ENCODE measurements around the gene PRR20G. TPM values are rescaled to one million over a fixed set of nuclear protein-coding genes. Genes with fewer than 3 reads are reported as not detected.

Gene PRR20G
- total and polyA plus RNA-seq, 2 of the 8 experiments (the other 6 are each of a cell fraction or from before 2014, with no cell fraction given) = 0.24 TPM; not detected in 1

DNA sequence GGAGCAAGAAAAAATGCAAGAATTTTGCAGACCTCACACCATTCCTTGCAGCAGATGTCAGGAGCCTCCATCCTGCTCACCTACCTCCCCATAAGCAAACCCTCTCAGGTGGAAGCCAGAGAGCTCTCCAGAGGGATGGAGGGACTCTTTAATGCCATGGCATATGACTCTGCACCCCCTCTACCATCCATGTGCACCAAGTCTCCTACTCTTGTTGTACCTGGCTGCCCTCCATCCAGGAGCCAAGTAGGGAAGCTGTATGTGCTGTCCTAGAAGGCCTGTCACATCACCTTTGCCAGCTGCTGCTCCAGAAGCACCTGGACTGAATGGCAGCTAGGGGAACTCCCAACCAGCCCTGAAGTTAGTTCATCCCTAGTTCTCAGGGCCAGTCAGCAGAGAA, 38.5 kb upstream of the PRR20G start:
- Histone ChIP-seq H2BK5ac (ENCODE audit: low read depth, low read length) (no peak overlapping the region), H3K23ac (ENCODE audit: insufficient read length) (no peak overlapping the region), H3K4me3 (ENCODE audit: extremely low read depth in 1 of 4, insufficient read depth in 2 of 4, low read depth in 3 of 4, low read length in 4 of 4) (no peak overlapping the region), H2AK5ac (ENCODE audit: low read depth, low read length) (no peak overlapping the region), H4K91ac (replicated peaks; ENCODE audit: insufficient read length, low read length) (no peak overlapping the region), H3K4ac (replicated peaks; ENCODE audit: insufficient read length, low read depth, low read length) (no peak overlapping the region), H3K56ac (replicated peaks; ENCODE audit: insufficient read length, low read depth, low read length) (no peak overlapping the region), H3K18ac (ENCODE audit: extremely low read depth, low read length) (no peak overlapping the region), H4K5ac (ENCODE audit: insufficient read length, low read depth, low read length) (no peak overlapping the region), H3K79me1 (ENCODE audit: low read depth, low read length) (no peaks in the 10 kb centered on the region), H3K79me2 (ENCODE audit: control insufficient read depth in 1 of 2, insufficient read depth in 2 of 2, low read length in 2 of 2) (no peaks in the 10 kb centered on the region), H2AFZ (ENCODE audit: low read length) (no peak overlapping the region), H3K9ac (replicated peaks in 1 of 4; ENCODE audit: extremely low read depth in 1 of 4, low read depth in 3 of 4, low read length in 3 of 4) (no peak overlapping the region), H2BK12ac (ENCODE audit: low read depth, low read length) (no peak overlapping the region), H3K27ac (ENCODE audit: low read depth, low read length) (no peak overlapping the region), H3K9me3 (ENCODE audit: insufficient read depth in 2 of 2, low read depth in 1 of 2, low read length in 1 of 2) (peaks cover 3 to 6% of the 10 kb centered on the region in 2 experiments; a peak in 2 of 4 replicates), H3K27me3 (replicated peaks in 1 of 4; ENCODE audit: control insufficient read depth in 3 of 4, extremely low read depth in 1 of 4, insufficient read depth in 3 of 4, low read length in 3 of 4) (no peaks in the 10 kb centered on the region), H3K36me3 (ENCODE audit: control insufficient read depth in 2 of 4, insufficient read depth in 4 of 4, low read length in 3 of 4) (no peaks in the 10 kb centered on the region), H2BK15ac (ENCODE audit: low read length) (no peak overlapping the region), H3K4me2 (ENCODE audit: insufficient read depth in 1 of 2, low read depth in 2 of 2, low read length in 2 of 2) (no peak overlapping the region), H3K23me2 (ENCODE audit: low read depth, low read length) (peaks cover 2% of the 10 kb centered on the region; the same call in 1 of the 2 replicates), H4K20me1 (replicated peaks in 1 of 2; ENCODE audit: control insufficient read depth in 1 of 2, insufficient read depth in 2 of 2, low read length in 2 of 2) (no peaks in the 10 kb centered on the region), H3K14ac (ENCODE audit: insufficient read length) (no peak overlapping the region), H2BK20ac (ENCODE audit: low read length) (no peak overlapping the region), H2BK120ac (replicated peaks; ENCODE audit: low read depth, low read length) (no peak overlapping the region), H3K4me1 (replicated peaks in 1 of 4; ENCODE audit: control insufficient read depth in 3 of 4, insufficient read depth in 4 of 4, low read length in 3 of 4) (no peaks in the 10 kb centered on the region), H4K8ac (ENCODE audit: extremely low read depth, insufficient read depth, low read length) (no peak overlapping the region)
- no peak for TF ChIP-seq HDAC6 (IDR thresholded peaks at IDR 0.05; ENCODE audit: low read depth, low read length)
- TF ChIP-seq TAF7 (optimal IDR thresholded peaks at IDR 0.05; ENCODE audit: borderline replicate concordance, low read depth, low read length) = no peak
- TF ChIP-seq, protein P1, sequence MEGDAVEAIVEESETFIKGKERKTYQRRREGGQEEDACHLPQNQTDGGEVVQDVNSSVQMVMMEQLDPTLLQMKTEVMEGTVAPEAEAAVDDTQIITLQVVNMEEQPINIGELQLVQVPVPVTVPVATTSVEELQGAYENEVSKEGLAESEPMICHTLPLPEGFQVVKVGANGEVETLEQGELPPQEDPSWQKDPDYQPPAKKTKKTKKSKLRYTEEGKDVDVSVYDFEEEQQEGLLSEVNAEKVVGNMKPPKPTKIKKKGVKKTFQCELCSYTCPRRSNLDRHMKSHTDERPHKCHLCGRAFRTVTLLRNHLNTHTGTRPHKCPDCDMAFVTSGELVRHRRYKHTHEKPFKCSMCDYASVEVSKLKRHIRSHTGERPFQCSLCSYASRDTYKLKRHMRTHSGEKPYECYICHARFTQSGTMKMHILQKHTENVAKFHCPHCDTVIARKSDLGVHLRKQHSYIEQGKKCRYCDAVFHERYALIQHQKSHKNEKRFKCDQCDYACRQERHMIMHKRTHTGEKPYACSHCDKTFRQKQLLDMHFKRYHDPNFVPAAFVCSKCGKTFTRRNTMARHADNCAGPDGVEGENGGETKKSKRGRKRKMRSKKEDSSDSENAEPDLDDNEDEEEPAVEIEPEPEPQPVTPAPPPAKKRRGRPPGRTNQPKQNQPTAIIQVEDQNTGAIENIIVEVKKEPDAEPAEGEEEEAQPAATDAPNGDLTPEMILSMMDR (IDR thresholded peaks at IDR 0.05; ENCODE audit: control extremely low read depth in 1 of 3, insufficient read depth in 1 of 3, low read depth in 1 of 3, low read length in 3 of 3) = no peak
- TF ChIP-seq POLR2A (IDR thresholded peaks at IDR 0.05; ENCODE audit: control extremely low read depth in 1 of 2, low read depth in 2 of 2, low read length in 2 of 2) = no peak
- no peak for TF ChIP-seq SIN3A (conservative IDR thresholded peaks at IDR 0.05 in 1 of 2, IDR thresholded peaks at IDR 0.05 in 1 of 2; ENCODE audit: low read depth in 1 of 2, low read length in 2 of 2)
- TF ChIP-seq SP1 (IDR thresholded peaks at IDR 0.05; ENCODE audit: low read depth, low read length) = no peak
- TF ChIP-seq E2F6 (IDR thresholded peaks at IDR 0.05) = no peak
- TF ChIP-seq JUND (IDR thresholded peaks at IDR 0.05; ENCODE audit: low read length) = no peak
- no peak for TF ChIP-seq RAD21 (IDR thresholded peaks at IDR 0.05 in 1 of 2, conservative IDR thresholded peaks at IDR 0.05 in 1 of 2; ENCODE audit: low read depth in 2 of 2, low read length in 2 of 2)
- TF ChIP-seq NRF1 (IDR thresholded peaks at IDR 0.05; ENCODE audit: low read depth, low read length) = no peak
- no peak for TF ChIP-seq SP2 (IDR thresholded peaks at IDR 0.05; ENCODE audit: low read length)
- DNase-seq (ENCODE audit: low read depth in 1 of 2, low spot score in 2 of 2) (no peak), FAIRE-seq (no peak)
- CTCF ChIA-PET (ENCODE audit: partially characterized antibody) = interaction anchor here (0.7 to 1.1 kb wide), 2 partner anchors 48 to 589 kb away, joined by 3 to 4 read pairs; no protein-coding TSS in a partner anchor
- POLR2A ChIA-PET (ENCODE audit: partially characterized antibody) = no interaction called here
